Fibroblast of lung (primary cell): Measurements from ENCODE around the gene CDK11B.

ENCODE experiments used
- CTCF ChIP-seq, 2 donors: IDR thresholded peaks in 1 of 2; conservative IDR thresholded peaks in 1 of 2; 1 replicate in 1 of 2; 2 replicates in 1 of 2; pipeline ENCODE4 v1.5.1; 2011 to 2012; ENCODE audit warnings: low read length in 2 of 2, control low read depth in 1 of 2, inconsistent platforms in 1 of 2, low read depth in 1 of 2, mild to moderate bottlenecking in 1 of 2
- EZH2 ChIP-seq: IDR thresholded peaks from 2 replicates; pipeline ENCODE4 v1.5.1; 2012; ENCODE audit warnings: low read length, control low read depth, mild to moderate bottlenecking; ENCODE audit errors: missing control alignments

DNA sequence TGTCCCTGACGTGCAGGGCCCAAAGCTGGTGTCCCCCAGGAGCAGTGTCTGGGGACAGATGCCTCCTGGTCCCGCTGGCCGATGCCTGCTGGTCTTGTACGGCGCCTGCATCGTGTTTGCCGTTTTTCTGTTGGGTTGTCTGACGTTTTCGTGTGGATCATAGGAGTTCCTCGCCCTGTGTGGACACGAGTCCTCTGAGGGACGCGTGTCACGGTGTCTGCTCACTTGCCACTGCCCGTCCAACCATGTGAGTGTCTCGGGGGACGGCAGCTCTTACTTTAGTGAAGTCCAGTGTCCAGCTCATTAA lies 36.1 kb downstream of the CDK11B start:
- TF ChIP-seq CTCF (conservative IDR thresholded peaks at IDR 0.05 in 1 of 2, IDR thresholded peaks at IDR 0.05 in 1 of 2; ENCODE audit: low read depth in 1 of 2, low read length in 2 of 2), result no peak
- no peak for TF ChIP-seq EZH2
